ENCODE measurements around the gene GPR83.
"Not testable (repeated sequence)": the region's sequence is repeated elsewhere in the genome, so short reads cannot be mapped to it uniquely, and the experiment has no call there.

DNA sequence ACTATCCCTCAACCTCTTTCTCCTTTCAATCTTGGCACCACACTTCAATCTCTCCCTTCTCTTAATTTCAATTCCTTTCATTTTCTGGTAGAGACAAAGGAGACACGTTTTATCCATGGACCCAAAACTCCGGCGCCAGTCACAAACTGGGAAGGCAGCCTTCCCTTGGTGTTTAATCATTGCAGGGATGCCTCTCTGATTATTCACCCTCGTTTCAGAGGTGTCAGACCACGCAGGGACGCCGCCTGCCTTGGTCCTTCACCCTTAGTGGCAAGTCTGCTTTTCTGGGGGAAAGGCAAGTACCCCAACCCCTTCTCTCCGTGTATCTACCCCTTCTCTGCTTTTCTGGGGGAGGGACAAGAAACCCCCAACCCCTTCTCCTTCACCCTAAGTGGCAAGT, 54.9 kb downstream of the GPR83 start:
- TF ChIP-seq, protein P1, sequence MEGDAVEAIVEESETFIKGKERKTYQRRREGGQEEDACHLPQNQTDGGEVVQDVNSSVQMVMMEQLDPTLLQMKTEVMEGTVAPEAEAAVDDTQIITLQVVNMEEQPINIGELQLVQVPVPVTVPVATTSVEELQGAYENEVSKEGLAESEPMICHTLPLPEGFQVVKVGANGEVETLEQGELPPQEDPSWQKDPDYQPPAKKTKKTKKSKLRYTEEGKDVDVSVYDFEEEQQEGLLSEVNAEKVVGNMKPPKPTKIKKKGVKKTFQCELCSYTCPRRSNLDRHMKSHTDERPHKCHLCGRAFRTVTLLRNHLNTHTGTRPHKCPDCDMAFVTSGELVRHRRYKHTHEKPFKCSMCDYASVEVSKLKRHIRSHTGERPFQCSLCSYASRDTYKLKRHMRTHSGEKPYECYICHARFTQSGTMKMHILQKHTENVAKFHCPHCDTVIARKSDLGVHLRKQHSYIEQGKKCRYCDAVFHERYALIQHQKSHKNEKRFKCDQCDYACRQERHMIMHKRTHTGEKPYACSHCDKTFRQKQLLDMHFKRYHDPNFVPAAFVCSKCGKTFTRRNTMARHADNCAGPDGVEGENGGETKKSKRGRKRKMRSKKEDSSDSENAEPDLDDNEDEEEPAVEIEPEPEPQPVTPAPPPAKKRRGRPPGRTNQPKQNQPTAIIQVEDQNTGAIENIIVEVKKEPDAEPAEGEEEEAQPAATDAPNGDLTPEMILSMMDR (IDR thresholded peaks at IDR 0.05): not testable (repeated sequence)
- TF ChIP-seq POLR2A (IDR thresholded peaks at IDR 0.05): not testable (repeated sequence)
